Stimulated activated naive CD8-positive, alpha-beta T cell treated with anti-CD3 and anti-CD28 coated beads, Interleukin-15, Interleukin-2, amounts not matched to agents 100 ng/mL and 50 ng/mL, for 24 hours (primary cell): ENCODE data around the gene HLA-B.
A peak's percentile ranks its signal among the peaks of the same experiment; 100 is the strongest.
"Not testable (repeated sequence)": the region's sequence is repeated elsewhere in the genome, so short reads cannot be mapped to it uniquely, and the experiment has no call there.

Experiments
- H3K27ac Mint-ChIP-seq: one replicate; pipeline ENCODE4 v1.8.0; 2021; ENCODE audit warnings: mild to moderate bottlenecking, mixed read lengths
- H3K27me3 Mint-ChIP-seq: one replicate; pipeline ENCODE4 v1.8.0; 2021; ENCODE audit warnings: mixed read lengths
- H3K36me3 Mint-ChIP-seq: one replicate; pipeline ENCODE4 v1.8.0; 2021; ENCODE audit warnings: low read depth, mixed read lengths
- H3K4me1 Mint-ChIP-seq: one replicate; pipeline ENCODE4 v1.8.0; 2021; ENCODE audit warnings: low read depth, mixed read lengths
- H3K4me3 Mint-ChIP-seq: one replicate; pipeline ENCODE4 v1.8.0; 2021; ENCODE audit warnings: mild to moderate bottlenecking, mixed read lengths
- H3K9me3 Mint-ChIP-seq: one replicate; pipeline ENCODE4 v1.8.0; 2021; ENCODE audit warnings: mixed read lengths

Gene HLA-B

DNA sequence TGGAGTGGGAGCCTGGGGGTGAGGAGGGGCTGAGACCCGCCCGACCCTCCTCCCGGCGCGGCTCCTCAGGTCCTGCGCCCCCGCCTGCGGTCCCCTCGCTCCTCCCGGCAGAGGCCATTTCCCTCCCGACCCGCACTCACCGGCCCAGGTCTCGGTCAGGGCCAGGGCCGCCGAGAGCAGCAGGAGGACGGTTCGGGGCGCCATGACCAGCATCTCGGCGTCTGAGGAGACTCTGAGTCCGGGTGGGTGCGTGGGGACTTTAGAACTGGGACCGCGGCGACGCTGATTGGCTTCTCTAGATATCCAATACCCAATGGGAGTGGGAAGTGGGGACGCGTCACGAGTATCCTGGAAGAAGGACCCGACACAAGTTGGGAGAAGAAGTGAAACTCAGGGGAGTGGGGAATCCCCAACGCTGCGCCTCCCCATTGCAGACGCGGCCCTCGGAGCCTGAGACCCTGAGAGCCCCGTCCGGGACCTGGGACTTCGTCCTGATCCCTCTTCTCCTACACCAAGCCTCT lies at the start of gene HLA-B:
Gene HLA-B (minus strand): TSS at position 234 of the 521 bp plus-strand sequence. CDS start 21 bp downstream, at position 213.
- no peaks in the 10 kb centered on the region for H3K27me3 Mint-ChIP-seq
- peak within 1 kb of the TSS; percentile 98 for H3K27ac Mint-ChIP-seq
- H3K36me3 Mint-ChIP-seq, result peaks cover 40% of the 10 kb centered on the region
- peak within 1 kb of the TSS; percentile 94 for H3K4me3 Mint-ChIP-seq
- peaks cover 3% of the 10 kb centered on the region for H3K9me3 Mint-ChIP-seq
- H3K4me1 Mint-ChIP-seq, result peaks cover 58% of the 10 kb centered on the region

DNA sequence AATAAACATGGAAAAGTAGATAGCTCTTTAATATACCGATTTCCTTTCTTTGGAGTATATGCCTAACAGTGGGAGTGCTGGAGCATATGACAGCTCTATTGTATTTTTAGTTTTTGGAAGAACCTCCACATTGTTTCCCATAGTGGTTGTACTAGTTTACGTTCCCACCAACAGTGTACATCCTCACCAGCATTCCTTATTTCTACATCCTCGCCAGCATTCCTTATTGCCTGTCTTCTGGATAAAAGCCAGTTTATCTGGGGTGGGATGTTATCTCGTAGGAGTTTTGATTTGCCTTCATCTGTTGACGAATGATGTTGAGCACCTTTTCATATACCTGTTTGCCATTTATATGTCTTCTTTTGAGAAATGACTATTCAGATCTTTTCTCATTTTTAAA lies 49.0 kb upstream of the HLA-B start:
- H3K27me3 Mint-ChIP-seq, result no peaks in the 10 kb centered on the region

DNA sequence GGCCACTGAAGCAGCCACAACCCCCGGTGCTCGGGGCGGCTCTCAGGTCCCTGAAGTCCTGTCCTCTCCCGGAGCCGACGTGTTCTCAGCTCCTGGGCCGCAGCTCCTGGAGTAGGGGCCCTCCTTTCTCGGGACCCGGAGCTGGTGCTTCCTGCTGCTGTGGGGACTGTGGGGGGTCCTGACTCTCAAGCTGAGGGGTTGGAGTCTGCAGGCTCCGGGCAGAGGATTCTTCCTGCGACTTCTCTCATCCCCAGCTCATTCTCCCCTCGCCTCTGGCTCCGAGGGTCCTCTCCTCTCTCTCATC lies 47.0 kb upstream of the HLA-B start:
- not testable (repeated sequence) for H3K9me3 Mint-ChIP-seq, H3K36me3 Mint-ChIP-seq, H3K27me3 Mint-ChIP-seq
- peak overlapping the region; percentile 84 for H3K4me3 Mint-ChIP-seq
- H3K4me1 Mint-ChIP-seq, result peaks cover 74% of the 10 kb centered on the region
- H3K27ac Mint-ChIP-seq, result peak overlapping the region; percentile 69

More for the DNA sequence above, 49.0 kb upstream of the HLA-B start:
- peaks cover 69% of the 10 kb centered on the region for H3K4me1 Mint-ChIP-seq
- no peak overlapping the region for H3K4me3 Mint-ChIP-seq
- peaks cover 19% of the 10 kb centered on the region for H3K36me3 Mint-ChIP-seq
- H3K27ac Mint-ChIP-seq, result no peak overlapping the region
- no peaks in the 10 kb centered on the region for H3K9me3 Mint-ChIP-seq

DNA sequence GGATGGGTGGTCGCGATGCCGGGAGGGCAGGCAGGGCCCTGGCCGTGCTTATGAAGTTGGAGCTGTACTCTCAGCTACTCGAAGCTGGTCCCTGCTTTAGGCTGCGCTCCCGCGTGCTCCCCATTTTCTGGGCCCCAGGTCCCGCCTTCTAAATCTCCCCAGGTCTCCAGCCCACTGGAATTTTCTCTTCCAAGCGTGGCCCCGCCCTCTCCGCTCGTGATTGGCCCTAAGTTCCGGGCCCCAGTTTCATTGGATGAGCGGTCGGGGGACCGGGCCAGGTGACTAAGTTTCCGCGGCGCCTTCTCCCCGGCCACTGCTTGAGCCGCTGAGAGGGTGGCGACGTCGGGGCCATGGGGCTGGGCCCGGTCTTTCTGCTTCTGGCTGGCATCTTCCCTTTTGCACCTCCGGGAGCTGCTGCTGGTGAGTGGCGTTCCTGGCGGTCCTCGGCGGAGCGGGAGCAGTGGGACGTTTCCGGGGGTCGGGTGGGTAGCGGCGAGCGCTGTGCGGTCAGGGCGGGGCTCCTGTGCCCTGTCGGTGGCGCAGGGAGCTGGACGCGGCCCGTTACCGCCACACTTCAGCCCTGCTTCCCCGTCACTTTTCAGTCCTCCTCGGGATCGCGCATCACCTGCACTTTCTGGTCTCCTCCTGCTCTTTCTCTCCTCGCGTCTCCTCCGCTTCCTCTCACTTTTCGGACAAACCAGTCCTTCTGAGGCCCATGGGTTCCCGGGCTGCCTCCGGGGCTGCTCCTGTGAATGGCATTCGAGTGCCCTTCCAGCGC lies 46.5 kb upstream of the HLA-B start, which contains the start of gene MICA:
Gene MICA (plus strand): TSS at position 313 of the 778 bp plus-strand sequence. CDS start 38 bp downstream, at position 351.
- Mint-ChIP-seq H3K4me3 (peak within 1 kb of the TSS; percentile 84), H3K4me1 (peaks cover 76% of the 10 kb centered on the region), H3K9me3 (no peaks in the 10 kb centered on the region), H3K36me3 (peaks cover 8% of the 10 kb centered on the region), H3K27me3 (no peaks in the 10 kb centered on the region), H3K27ac (peak within 1 kb of the TSS; percentile 69)

DNA sequence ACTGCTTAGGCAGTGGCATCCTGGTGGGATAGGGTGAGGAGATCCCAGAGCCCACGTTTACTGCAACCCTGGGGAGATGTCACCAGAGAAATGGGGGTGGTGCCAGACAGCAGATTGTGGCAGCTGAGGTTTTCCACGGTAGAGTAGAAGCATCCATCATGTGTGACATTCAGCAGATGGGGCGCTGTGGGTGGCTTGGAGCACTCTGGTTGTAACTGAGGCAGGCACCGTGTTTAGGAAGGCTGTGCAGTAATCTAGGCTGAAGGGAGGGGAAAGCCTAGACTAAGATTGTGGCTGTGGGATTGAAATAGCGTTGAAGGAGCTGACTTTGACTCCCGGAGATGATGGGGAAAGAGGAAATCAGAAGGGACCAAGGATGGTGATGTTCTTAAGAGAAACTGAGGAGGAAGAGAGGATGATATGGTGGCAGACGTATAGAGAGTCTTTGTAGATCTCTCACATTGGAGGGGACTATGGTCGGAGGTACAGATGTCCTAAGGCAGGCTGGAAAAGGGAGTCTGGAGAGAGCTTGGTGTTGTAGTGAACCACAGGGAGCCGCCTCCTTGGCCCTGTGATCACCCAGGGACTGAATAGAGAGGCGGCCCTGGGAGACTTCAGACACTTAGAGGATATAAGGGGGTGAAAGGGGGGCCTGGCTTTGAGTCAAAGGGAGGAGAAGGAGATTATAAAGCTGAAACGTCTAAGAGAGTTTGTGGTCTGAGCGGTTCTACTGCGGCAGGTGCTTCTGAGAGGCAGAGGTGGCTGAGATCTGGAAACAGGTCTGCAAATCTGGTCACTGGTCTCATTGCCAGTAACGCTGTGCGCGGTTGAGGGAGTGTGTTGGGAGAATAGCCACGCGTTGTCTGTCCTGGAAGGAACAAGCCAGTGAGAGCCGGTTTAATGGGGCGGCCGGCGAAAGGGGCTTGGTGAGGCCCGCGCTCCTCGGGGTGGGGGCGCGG lies 45.6 kb upstream of the HLA-B start:
- H3K27ac Mint-ChIP-seq, result peak overlapping the region; percentile 56
- peak overlapping the region; percentile 84 for H3K4me3 Mint-ChIP-seq
- peaks cover 8% of the 10 kb centered on the region for H3K36me3 Mint-ChIP-seq
- no peaks in the 10 kb centered on the region for H3K9me3 Mint-ChIP-seq
- no peaks in the 10 kb centered on the region for H3K27me3 Mint-ChIP-seq
- peaks cover 68% of the 10 kb centered on the region for H3K4me1 Mint-ChIP-seq

DNA sequence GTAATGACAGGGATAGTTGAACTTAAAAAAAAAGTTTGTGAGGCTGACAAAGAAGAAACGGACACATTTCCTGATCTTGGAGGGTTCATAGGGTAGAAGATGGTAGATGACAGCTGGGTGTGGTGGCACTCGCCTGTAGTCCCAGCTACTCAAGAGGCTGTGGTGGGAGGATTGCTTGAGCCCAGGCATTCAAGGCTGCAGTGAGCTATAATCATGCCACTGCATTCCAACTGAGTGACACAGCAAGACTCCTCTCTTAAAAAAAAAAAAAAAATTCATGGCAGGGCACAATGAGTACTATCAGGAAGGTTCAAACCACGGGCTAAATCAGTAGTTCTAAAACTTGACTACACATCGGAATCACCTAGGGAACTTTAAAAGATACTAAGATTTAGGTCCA lies 44.4 kb upstream of the HLA-B start:
- Mint-ChIP-seq H3K4me3 (peak overlapping the region; percentile 93), H3K36me3 (peaks cover 8% of the 10 kb centered on the region), H3K4me1 (peaks cover 65% of the 10 kb centered on the region), H3K9me3 (no peaks in the 10 kb centered on the region), H3K27me3 (no peaks in the 10 kb centered on the region), H3K27ac (peak overlapping the region; percentile 17)

DNA sequence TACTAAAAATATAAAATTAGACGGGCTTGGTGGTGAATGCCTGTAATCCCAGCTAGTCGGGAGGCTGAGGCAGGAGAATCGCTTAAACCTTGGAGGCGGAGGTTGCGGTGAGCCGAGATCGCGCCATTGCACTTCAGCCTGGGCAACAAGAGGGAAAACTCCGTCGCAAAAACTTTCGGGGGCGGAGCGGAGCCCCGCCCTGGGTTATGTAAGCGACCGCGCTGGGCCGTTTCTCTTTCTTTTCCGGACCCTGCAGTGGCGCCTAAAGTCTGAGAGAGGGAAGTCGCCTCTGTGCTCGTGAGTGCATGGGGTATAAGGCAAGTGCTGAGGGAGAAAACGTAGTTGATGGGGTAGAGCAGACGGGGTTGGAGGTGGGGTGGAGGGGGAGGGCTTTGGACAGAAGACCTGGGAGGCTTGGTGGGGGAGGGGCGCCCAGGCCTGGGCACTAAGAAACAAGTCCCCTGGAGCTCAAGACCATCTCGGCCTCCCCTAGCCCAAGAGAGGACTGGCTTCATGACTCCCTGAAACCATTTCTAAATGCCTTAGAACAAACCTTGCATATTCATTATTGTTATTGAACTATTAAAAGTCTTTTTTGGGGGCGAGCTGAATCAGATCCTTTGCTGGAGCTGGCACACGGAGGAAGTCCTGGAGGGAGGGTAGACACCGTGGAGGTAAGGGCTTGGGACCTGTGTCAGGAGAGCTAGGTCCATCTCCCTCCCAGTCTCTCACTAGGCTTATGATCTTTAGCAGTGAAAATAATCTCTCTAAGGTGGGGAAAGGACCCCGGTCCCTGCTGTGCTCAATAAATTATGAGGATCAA lies 43.7 kb upstream of the HLA-B start:
- H3K4me1 Mint-ChIP-seq, result peaks cover 62% of the 10 kb centered on the region
- H3K4me3 Mint-ChIP-seq, result peak overlapping the region; percentile 93
- H3K9me3 Mint-ChIP-seq, result no peaks in the 10 kb centered on the region
- no peaks in the 10 kb centered on the region for H3K27me3 Mint-ChIP-seq
- H3K36me3 Mint-ChIP-seq, result peaks cover 1% of the 10 kb centered on the region
- peak overlapping the region; percentile 46 for H3K27ac Mint-ChIP-seq

DNA sequence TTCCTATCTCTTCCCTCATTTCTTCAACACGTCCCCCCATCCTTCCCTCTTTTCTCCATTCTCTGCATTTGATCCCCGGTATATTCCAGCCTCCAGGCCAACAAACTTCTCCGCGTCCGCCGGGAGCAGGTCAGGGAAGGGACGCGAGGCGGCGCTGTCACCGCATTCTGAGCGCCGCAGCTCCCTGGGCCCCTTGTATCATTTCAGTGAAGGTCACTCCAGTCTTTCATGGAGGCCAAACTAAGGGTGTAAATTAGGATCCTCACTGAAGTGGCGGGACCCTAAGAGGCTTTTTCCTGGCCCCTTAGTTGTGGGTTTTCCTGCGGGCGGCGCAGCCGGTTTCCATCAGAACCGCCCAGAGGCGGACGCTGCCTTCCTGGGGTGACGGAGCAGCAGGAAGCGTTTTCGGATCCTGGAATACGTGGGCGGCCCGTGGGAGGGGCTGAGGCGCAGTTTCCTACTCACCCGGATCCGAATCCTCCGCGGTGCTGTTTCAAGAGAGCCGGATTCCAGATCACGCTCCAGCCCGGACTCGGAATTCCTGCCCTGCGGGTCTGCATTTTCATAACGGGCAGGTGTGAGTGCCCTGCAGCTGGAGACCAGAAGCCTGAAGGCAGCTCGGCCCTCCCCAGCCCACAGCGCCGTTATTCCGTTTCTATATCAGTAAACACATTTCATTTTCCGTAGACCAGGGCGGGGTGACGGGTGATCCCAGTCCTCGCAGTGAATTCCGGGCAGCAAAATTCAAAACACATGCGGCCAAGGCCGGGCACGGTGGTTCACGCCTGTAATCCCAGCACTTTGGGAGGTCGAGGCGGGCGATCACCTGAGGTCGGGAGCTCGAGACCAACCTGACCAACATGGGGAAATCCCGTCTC lies 42.8 kb upstream of the HLA-B start:
- no peaks in the 10 kb centered on the region for H3K36me3 Mint-ChIP-seq
- peaks cover 59% of the 10 kb centered on the region for H3K4me1 Mint-ChIP-seq
- H3K4me3 Mint-ChIP-seq, result peak overlapping the region; percentile 93
- H3K9me3 Mint-ChIP-seq, result no peaks in the 10 kb centered on the region
- H3K27ac Mint-ChIP-seq, result peak overlapping the region; percentile 46
- no peaks in the 10 kb centered on the region for H3K27me3 Mint-ChIP-seq

DNA sequence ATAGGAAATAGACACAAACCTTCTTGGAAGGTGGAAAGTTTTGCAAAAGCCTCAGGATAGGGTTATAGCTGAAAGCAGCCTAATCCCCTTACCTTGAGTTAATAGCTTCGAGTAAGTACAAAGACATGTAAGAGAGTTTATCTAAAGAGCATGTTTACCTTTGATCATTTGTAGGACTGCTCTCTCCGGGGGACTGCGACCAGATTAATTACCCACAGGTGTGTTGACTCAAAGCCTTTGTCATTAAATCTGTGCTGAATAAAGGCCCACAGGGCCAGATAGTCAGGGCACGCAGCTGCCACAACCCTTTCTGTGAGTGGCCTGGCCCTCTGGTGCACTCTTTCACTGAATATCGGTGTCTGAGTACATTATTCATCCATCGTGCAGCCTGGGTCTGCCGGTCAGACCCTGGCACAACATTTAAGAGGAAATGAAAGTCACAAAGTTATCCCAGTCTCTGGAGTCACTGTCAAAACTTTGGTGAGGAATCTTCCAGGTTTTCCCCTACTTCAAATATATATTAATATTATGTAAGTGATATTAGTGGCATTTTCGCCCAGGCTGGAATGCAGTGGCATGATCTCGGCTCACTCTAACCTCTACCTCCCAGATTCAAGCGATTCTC lies 41.0 kb upstream of the HLA-B start:
- Mint-ChIP-seq H3K27ac (no peak overlapping the region), H3K36me3 (no peaks in the 10 kb centered on the region), H3K4me3 (no peak overlapping the region), H3K4me1 (peaks cover 48% of the 10 kb centered on the region), H3K27me3 (no peaks in the 10 kb centered on the region), H3K9me3 (no peaks in the 10 kb centered on the region)

DNA sequence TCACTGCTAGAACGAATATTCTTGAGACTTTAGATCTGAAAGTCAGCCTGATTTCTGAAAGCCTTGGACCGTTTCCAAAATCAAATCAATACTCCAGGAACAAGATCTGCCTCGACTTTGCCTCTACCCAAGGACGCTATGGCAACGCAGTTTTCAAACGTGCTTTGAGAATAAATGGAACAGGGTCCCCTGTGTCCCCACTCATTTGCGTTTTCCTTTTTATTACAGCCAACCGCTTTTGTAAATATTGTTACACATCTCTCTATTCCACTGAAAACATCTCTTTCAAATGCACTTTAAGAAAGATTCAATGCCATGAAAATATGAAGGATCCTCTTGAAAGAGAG lies 40.1 kb upstream of the HLA-B start:
- not testable (repeated sequence) for H3K9me3 Mint-ChIP-seq, H3K27ac Mint-ChIP-seq, H3K36me3 Mint-ChIP-seq, H3K27me3 Mint-ChIP-seq
- Mint-ChIP-seq H3K4me1 (peaks cover 39% of the 10 kb centered on the region), H3K4me3 (peak overlapping the region; percentile 24)

DNA sequence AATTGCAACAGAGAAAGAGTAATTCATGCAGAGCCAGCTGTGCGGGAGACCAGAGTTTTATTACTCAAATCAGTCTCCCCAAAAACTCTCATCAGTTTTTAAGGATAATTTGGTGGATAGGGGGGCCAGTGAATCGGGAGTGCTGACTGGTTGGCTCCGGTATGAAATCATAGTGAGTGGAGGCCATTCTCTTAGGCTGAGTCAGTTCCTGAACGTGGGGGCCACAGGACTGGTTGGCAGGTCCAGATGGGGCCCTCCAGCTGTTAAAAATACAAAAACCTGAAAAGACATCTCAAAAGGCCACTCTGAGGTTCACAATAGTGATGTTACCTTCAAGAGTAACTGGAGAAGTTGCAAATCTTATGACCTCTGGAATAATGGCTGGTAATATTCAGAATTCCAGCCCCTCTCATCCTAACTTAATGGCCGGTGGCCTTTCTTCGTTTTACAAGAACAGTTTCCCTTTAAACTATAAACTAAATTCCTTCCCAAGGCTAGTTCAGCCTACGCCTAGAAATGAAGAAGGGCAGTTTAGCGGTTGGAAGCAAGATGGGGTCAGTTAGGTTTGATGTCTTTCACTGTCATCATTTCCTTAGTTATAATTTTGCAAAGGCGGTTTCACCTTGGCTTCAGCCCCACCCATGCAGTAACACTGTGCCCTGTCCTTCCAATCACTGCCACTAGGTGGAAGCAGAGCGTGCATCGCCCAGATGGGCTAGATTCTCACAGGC lies 39.6 kb upstream of the HLA-B start:
- H3K36me3 Mint-ChIP-seq, result no peaks in the 10 kb centered on the region
- H3K4me3 Mint-ChIP-seq, result peak overlapping the region; percentile 24
- peaks cover 34% of the 10 kb centered on the region for H3K4me1 Mint-ChIP-seq
- no peak overlapping the region for H3K27ac Mint-ChIP-seq
- no peaks in the 10 kb centered on the region for H3K27me3 Mint-ChIP-seq
- no peaks in the 10 kb centered on the region for H3K9me3 Mint-ChIP-seq

DNA sequence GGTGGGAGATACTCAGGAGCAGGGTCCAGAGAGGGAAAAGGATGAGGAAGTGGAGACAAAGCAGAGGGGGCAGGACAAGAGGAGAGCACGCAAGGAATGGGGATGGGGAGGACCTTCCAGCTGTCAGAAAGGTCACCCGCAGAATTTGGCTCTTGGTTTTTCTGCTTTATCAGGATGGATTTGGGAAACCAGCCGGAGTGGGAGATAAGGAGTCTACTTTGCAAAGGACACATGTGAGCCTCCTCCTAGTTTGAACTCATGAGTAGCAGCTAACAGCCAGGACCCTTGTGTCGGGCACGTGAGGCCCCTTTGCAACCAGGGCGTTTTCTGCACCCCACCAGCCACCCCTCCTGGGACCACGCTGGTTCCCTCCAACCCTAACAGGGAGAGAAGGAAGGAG lies 38.9 kb upstream of the HLA-B start:
- no peak overlapping the region for H3K4me3 Mint-ChIP-seq
- no peaks in the 10 kb centered on the region for H3K36me3 Mint-ChIP-seq
- no peaks in the 10 kb centered on the region for H3K27me3 Mint-ChIP-seq
- H3K27ac Mint-ChIP-seq, result no peak overlapping the region
- no peaks in the 10 kb centered on the region for H3K9me3 Mint-ChIP-seq
- H3K4me1 Mint-ChIP-seq, result peaks cover 26% of the 10 kb centered on the region

DNA sequence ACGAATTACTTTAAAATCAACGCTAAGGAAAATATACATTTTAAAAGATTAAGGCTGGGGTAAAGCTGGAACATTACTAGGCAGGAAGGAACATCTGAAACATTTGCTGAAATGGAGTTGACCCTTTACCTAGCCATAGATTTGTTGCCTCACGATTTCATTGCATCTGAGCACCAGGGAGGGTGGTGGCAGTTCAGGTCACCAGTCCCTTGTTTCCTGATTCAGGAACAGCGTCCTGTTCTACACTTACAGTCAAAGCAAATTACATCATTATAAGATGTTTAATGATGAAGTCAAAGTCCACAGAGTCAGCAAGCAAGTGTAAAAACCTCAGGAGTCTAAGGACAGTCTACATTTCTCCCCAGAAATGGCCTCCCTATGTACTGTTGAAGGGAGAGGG lies 37.4 kb upstream of the HLA-B start:
- peaks cover 19% of the 10 kb centered on the region for H3K4me1 Mint-ChIP-seq
- H3K27me3 Mint-ChIP-seq, result no peaks in the 10 kb centered on the region
- no peaks in the 10 kb centered on the region for H3K36me3 Mint-ChIP-seq
- H3K4me3 Mint-ChIP-seq, result no peak overlapping the region
- H3K9me3 Mint-ChIP-seq, result no peaks in the 10 kb centered on the region
- no peak overlapping the region for H3K27ac Mint-ChIP-seq
